GM12878 (cell line): ENCODE data around the gene SERPINA6. TPM values are rescaled to one million over a fixed set of nuclear protein-coding genes. Genes with fewer than 3 reads are reported as not detected.

Experiments used
- ATAC-seq: fragments of 200-7000 bp; cut with Tn5 transposase; 3 replicates; pipeline ENCODE4 v1.9.1; 2020; ENCODE audit warnings: mild to moderate bottlenecking, moderate library complexity
- BruUV-seq: library from RNA; stranded (reverse); fragments of 400-500 nt; replicated peaks from 2 replicates; lab custom pipeline; 2021; lab: Mats Ljungman, UMichigan
- CTCF ChIA-PET: fragments of 300-600 bp; sonication (Branson Sonifier 250); formaldehyde crosslinking; extraction: SDS; loops from one replicate; lab custom pipeline; 2021; ENCODE audit warnings: inconsistent platforms; lab: Yijun Ruan, JAX
- POLR2A ChIA-PET: fragments of 350-600 bp; formaldehyde crosslinking; extraction: SDS; loops from one replicate; lab custom pipeline; 2021; ENCODE audit warnings: inconsistent platforms; lab: Charles Lee
- RAD21 ChIA-PET: fragments of 300-600 bp; sonication (Branson Sonifier 250); formaldehyde crosslinking; loops from one replicate; lab custom pipeline; 2023; ENCODE audit warnings: antibody characterized with exemption; ENCODE audit not compliant: unreplicated experiment; lab: Charles Lee
- SMC1A ChIA-PET: fragments of 300-600 bp; sonication (Branson Sonifier 250); formaldehyde crosslinking; loops from one replicate; lab custom pipeline; 2023; ENCODE audit not compliant: unreplicated experiment, uncharacterized antibody; lab: Charles Lee
- DNase-seq: peaks from one replicate; pipeline ENCODE4 v3.0.0-alpha.2; 2011; ENCODE audit warnings: low read depth, low spot score
- FAIRE-seq: peaks from 3 replicates; lab custom pipeline; 2011; peaks lifted over from hg19 to GRCh38; lab: Jason Lieb, UNC
- H2AFZ ChIP-seq: 2 replicates; pipeline ENCODE4 v1.6.0; 2011; ENCODE audit warnings: low read depth, low read length, control low read depth; ENCODE audit not compliant: control insufficient read depth
- H3K27ac ChIP-seq: 2 replicates; pipeline ENCODE4 v1.5.1; 2011; ENCODE audit warnings: control low read depth; ENCODE audit not compliant: control insufficient read depth, insufficient read depth
- H3K27me3 ChIP-seq, 2 experiments: replicated peaks in 1 of 2; 2 replicates each; pipeline versions ENCODE4 v1.6.0 to v1.6.1; 2011; ENCODE audit warnings: low read length in 1 of 2; ENCODE audit not compliant: control insufficient read depth in 2 of 2, insufficient read depth in 2 of 2
- H3K36me3 ChIP-seq, 2 experiments: 2 replicates each; pipeline ENCODE4 v1.5.1; 2011; ENCODE audit warnings: low read length in 1 of 2; ENCODE audit not compliant: control insufficient read depth in 2 of 2, insufficient read depth in 2 of 2
- H3K4me1 ChIP-seq: 2 replicates; pipeline ENCODE4 v1.6.1; 2011; ENCODE audit warnings: mild to moderate bottlenecking, low read length, moderate library complexity, mixed read lengths; ENCODE audit not compliant: control insufficient read depth, insufficient read depth
- H3K4me2 ChIP-seq: 2 replicates; pipeline ENCODE4 v1.6.0; 2011; ENCODE audit warnings: control low read depth; ENCODE audit not compliant: control insufficient read depth, insufficient read depth
- H3K4me3 ChIP-seq: fragments of 200-600 bp; sonication (generic); 2 replicates; pipeline ENCODE4 v1.5.1; 2016
- H3K79me2 ChIP-seq: 2 replicates; pipeline ENCODE4 v1.6.0; 2011; ENCODE audit warnings: low read length; ENCODE audit not compliant: control insufficient read depth, insufficient read depth
- H3K9ac ChIP-seq: 2 replicates; pipeline ENCODE4 v1.8.0; 2011; ENCODE audit warnings: low read length, control low read depth, mixed read lengths; ENCODE audit not compliant: control insufficient read depth, insufficient read depth
- H3K9me3 ChIP-seq: replicated peaks from 3 replicates; pipeline ENCODE4 v1.5.1; 2011; ENCODE audit warnings: mild to moderate bottlenecking, low read length; ENCODE audit not compliant: control insufficient read depth, insufficient read depth
- H4K20me1 ChIP-seq: 2 replicates; pipeline ENCODE4 v1.6.0; 2011; ENCODE audit not compliant: control insufficient read depth, insufficient read depth
- BHLHE40 ChIP-seq, 2 experiments: fragments of 450-650 bp in 1 of 2; IDR thresholded peaks; 2 replicates each; pipeline ENCODE4 v1.6.1; 2011 to 2017; ENCODE audit warnings: low read depth in 2 of 2, borderline replicate concordance in 1 of 2, improper control_type of control experiment in 1 of 2, low read length in 1 of 2, mild to moderate bottlenecking in 1 of 2
- CBX3 ChIP-seq: fragments of 200-600 bp; sonication (generic); IDR thresholded peaks from 2 replicates; pipeline ENCODE4 v1.6.1; 2016; ENCODE audit warnings: low read depth, borderline replicate concordance
- CREB1 ChIP-seq: IDR thresholded peaks from 2 replicates; pipeline ENCODE4 v1.6.1; 2012; ENCODE audit warnings: low read depth, mild to moderate bottlenecking, inconsistent platforms
- ELK1 ChIP-seq: IDR thresholded peaks from 2 replicates; pipeline ENCODE4 v1.6.1; 2012; ENCODE audit warnings: low read depth, low read length, improper control_type of control experiment
- FOXM1 ChIP-seq: IDR thresholded peaks from 2 replicates; pipeline ENCODE4 v1.6.1; 2012; ENCODE audit warnings: low read depth, mild to moderate bottlenecking, inconsistent platforms, low read length, moderate library complexity
- IRF3 ChIP-seq: fragments of 450-650 bp; IDR thresholded peaks from 2 replicates; pipeline ENCODE4 v1.6.1; 2014; ENCODE audit warnings: mild to moderate bottlenecking
- POLR2A ChIP-seq: IDR thresholded peaks from 2 replicates; pipeline ENCODE4 v1.6.1; 2011; ENCODE audit warnings: low read depth, mild to moderate bottlenecking, low read length
- RB1 ChIP-seq: fragments of 450-650 bp; formaldehyde crosslinking; IDR thresholded peaks from 2 replicates; pipeline ENCODE4 v1.6.1; 2017; ENCODE audit warnings: mild to moderate bottlenecking, borderline replicate concordance
- RCOR1 ChIP-seq: conservative IDR thresholded peaks from 2 replicates; pipeline ENCODE4 v1.6.1; 2012; ENCODE audit warnings: low read depth, low read length, improper control_type of control experiment
- SIX5 ChIP-seq: IDR thresholded peaks from 2 replicates; pipeline ENCODE4 v1.6.1; 2011; ENCODE audit warnings: mild to moderate bottlenecking, low read depth, low read length, moderate library complexity; ENCODE audit not compliant: severe bottlenecking
- TARDBP ChIP-seq: IDR thresholded peaks from 2 replicates; pipeline ENCODE4 v1.6.1; 2016; ENCODE audit warnings: borderline replicate concordance
- ZBTB33 ChIP-seq: fragments of 450-650 bp; IDR thresholded peaks from 2 replicates; pipeline ENCODE4 v1.6.1; 2017; ENCODE audit warnings: mild to moderate bottlenecking
- ZBTB40 ChIP-seq: fragments of 450-650 bp; IDR thresholded peaks from 2 replicates; pipeline ENCODE4 v1.6.1; 2016; ENCODE audit warnings: mild to moderate bottlenecking, moderate library complexity, borderline replicate concordance
- WGBS: methylation state at CpG from one replicate; pipeline ENCODE4 v1.1.6; 2016; ENCODE audit warnings: low lambda C conversion rate; ENCODE audit not compliant: insufficient replicate concordance, insufficient coverage; ENCODE audit errors: missing lambda C conversion rate; 5-methylcytosine and 5-hydroxymethylcytosine counted together
- in situ Hi-C: fragments of 300-500 bp; cut with MboI; formaldehyde crosslinking; loops from 9 replicates; pipeline ENCODE4 v1.14.3; 2018; ENCODE audit warnings: mixed read lengths
- intact Hi-C: fragments of 100-400 bp; cut with micrococcal nuclease; formaldehyde crosslinking; loops from one replicate; pipeline ENCODE4 v1.14.2; 2022; ENCODE audit not compliant: unreplicated experiment
- polyA plus RNA-seq, 11 experiments: library from polyadenylated mRNA; depleted of rRNA in 4 of 11; unstranded in 6 of 11; stranded (reverse) in 5 of 11; fragments of >200 nt; fragmentation: Nextera tagmentation in 4 of 11; fragmentation: Illumina TruSeq in 1 of 11; extraction: Ambion mirVana in 4 of 11; extraction: Trizol in 1 of 11; gene quantifications; 1 replicate in 1 of 11; 2 replicates in 10 of 11; pipeline versions ENCODE4 v1.2.1 to v1.2.3, GENCODE V29; 2011 to 2016; ENCODE audit warnings: inconsistent platforms in 2 of 11, missing spikeins in 2 of 11, low read depth in 1 of 11
- total RNA-seq, 4 experiments: library from RNA; depleted of rRNA in 3 of 4; stranded (reverse); fragments of >200 nt in 3 of 4; fragmentation: Illumina TruSeq in 1 of 4; extraction: Trizol in 1 of 4; gene quantifications; 2 replicates each; pipeline versions ENCODE4 v1.2.1 to v1.2.3, GENCODE V29; 2013 to 2021

SERPINA6 gene
- total and polyA plus RNA-seq, 10 of the 15 experiments (the other 5 are each of a cell fraction or from before 2014, with no cell fraction given) = 0.11 to 0.27 (median 0.23) TPM; not detected in 7

GRCh38 chr14:94292526-94292871 is 30.6 kb downstream of the SERPINA6 start (continued):
- TF ChIP-seq IRF3 = no peak

GRCh38 chr14:94291906-94292525 is 31.1 kb downstream of the SERPINA6 start:
- in situ Hi-C loops = no loop called here
- CTCF ChIA-PET = no interaction called here
- POLR2A ChIA-PET = no interaction called here
- no peak overlapping the region for H3K4me3 ChIP-seq
- no peaks in the 10 kb centered on the region; the same call in 2 of the 3 replicates for H3K9me3 ChIP-seq
- 35% methylated on average over 15 of the region's 15 CpGs for WGBS
- H2AFZ ChIP-seq = no peak overlapping the region
- FAIRE-seq (no peak), ATAC-seq (no peak), DNase-seq (no peak)
- H3K36me3 ChIP-seq = no peaks in the 10 kb centered on the region
- no peak overlapping the region for H3K27ac ChIP-seq
- no peaks in the 10 kb centered on the region for H3K79me2 ChIP-seq
- no peaks in the 10 kb centered on the region; a peak in 1 of 4 replicates for H3K27me3 ChIP-seq
- no peak overlapping the region for H3K9ac ChIP-seq
- no peaks in the 10 kb centered on the region for H4K20me1 ChIP-seq
- intact Hi-C loops = no loop called here
- no TSS peak for BruUV-seq
- SMC1A ChIA-PET = interaction anchor here (0.9 kb wide), 1 partner anchor 37 kb away, joined by 3 read pairs; no protein-coding TSS in a partner anchor
- no peak overlapping the region for H3K4me2 ChIP-seq
- no peaks in the 10 kb centered on the region for H3K4me1 ChIP-seq
- RAD21 ChIA-PET = no interaction called here
- no peak for TF ChIP-seq IRF3
- no peak for TF ChIP-seq CREB1
- no peak for TF ChIP-seq CBX3
- no peak for TF ChIP-seq ZBTB33
- no peak for TF ChIP-seq SIX5
- TF ChIP-seq POLR2A = no peak
- no peak for TF ChIP-seq ELK1
- no peak for TF ChIP-seq RB1
- no peak for TF ChIP-seq FOXM1
- no peak for TF ChIP-seq RCOR1
- no peak for TF ChIP-seq BHLHE40 (IDR thresholded peaks at IDR 0.05; ENCODE audit: borderline replicate concordance in 1 of 2, low read depth in 2 of 2, low read length in 1 of 2)
- no peak for TF ChIP-seq ZBTB40
- TF ChIP-seq TARDBP = no peak
